Measurements from ENCODE around the gene CCDC158.

The CCDC158 gene

GRCh38 chr4:76384052-76384451, 36.9 kb downstream of the CCDC158 start:
- TF ChIP-seq, protein P1, sequence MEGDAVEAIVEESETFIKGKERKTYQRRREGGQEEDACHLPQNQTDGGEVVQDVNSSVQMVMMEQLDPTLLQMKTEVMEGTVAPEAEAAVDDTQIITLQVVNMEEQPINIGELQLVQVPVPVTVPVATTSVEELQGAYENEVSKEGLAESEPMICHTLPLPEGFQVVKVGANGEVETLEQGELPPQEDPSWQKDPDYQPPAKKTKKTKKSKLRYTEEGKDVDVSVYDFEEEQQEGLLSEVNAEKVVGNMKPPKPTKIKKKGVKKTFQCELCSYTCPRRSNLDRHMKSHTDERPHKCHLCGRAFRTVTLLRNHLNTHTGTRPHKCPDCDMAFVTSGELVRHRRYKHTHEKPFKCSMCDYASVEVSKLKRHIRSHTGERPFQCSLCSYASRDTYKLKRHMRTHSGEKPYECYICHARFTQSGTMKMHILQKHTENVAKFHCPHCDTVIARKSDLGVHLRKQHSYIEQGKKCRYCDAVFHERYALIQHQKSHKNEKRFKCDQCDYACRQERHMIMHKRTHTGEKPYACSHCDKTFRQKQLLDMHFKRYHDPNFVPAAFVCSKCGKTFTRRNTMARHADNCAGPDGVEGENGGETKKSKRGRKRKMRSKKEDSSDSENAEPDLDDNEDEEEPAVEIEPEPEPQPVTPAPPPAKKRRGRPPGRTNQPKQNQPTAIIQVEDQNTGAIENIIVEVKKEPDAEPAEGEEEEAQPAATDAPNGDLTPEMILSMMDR (IDR thresholded peaks at IDR 0.05; ENCODE audit: low read length, missing control alignments): no peak
- no peak overlapping the region for H3K4me3 ChIP-seq (replicated peaks; ENCODE audit: low read depth, low read length)
- DNase-seq (ENCODE audit: low read depth): peak; percentile 39

- H3K4me3 ChIP-seq (replicated peaks; ENCODE audit: low read depth, low read length): no peak overlapping the region
- TF ChIP-seq, protein P1 (IDR thresholded peaks at IDR 0.05; ENCODE audit: low read length, missing control alignments): no peak
- no peak for DNase-seq (ENCODE audit: low read depth)
Measured at GRCh38 chr4:76383001-76383400, 37.9 kb downstream of the CCDC158 start.

DNA sequence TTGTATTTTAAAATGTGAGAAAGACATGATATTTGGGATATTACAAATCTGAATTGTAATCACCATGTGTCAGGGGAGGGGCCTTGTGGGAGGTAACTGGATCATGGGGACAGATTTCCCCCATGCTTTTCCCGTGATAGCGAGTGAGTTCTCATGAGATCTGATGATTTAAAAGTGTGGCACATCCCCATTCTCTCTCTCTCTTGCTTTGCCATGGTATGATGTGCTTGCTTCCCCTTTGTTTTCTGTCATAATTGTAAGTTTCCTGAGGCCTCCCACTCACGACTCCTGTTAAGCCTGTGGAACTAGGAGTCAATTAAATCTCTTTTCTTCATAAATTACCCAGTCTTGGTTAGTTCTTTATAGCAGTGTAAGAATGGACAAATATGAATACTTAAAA, 39.0 kb downstream of the CCDC158 start:
- no peak overlapping the region for H3K4me3 ChIP-seq (replicated peaks; ENCODE audit: low read depth, low read length)
- no peak for DNase-seq (ENCODE audit: low read depth)
- TF ChIP-seq, protein P1 (IDR thresholded peaks at IDR 0.05; ENCODE audit: low read length, missing control alignments): no peak

DNA sequence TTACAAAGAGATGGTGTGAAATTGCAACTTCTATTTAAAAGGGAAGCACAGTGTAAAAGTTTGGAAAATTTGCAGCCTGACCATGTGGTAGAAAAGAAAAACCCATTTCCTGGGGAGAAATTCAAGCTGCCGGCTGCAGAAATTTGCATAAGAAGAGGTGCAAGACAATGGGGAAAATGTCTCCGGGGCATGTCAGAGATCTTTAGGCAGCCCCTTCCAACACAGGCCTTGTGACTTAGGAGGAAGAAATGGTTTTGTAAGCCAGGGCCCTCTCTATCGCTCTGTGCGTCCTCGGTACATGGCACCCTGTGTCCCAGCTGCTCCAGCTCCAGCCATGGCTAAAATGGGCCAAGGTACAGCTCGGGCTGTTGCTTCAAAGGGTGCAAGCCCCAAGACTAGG, 40.4 kb downstream of the CCDC158 start:
- DNase-seq (ENCODE audit: low read depth): no peak
- H3K4me3 ChIP-seq (replicated peaks; ENCODE audit: low read depth, low read length): no peak overlapping the region
- TF ChIP-seq, protein P1 (IDR thresholded peaks at IDR 0.05; ENCODE audit: low read length, missing control alignments): no peak

GRCh38 chr4:76377911-76378310, 43.0 kb downstream of the CCDC158 start:
- no peak overlapping the region for H3K4me3 ChIP-seq (replicated peaks; ENCODE audit: low read depth, low read length)
- peak; percentile 57 for DNase-seq (ENCODE audit: low read depth)
- TF ChIP-seq, protein P1 (IDR thresholded peaks at IDR 0.05; ENCODE audit: low read length, missing control alignments): peak; percentile 64

DNA sequence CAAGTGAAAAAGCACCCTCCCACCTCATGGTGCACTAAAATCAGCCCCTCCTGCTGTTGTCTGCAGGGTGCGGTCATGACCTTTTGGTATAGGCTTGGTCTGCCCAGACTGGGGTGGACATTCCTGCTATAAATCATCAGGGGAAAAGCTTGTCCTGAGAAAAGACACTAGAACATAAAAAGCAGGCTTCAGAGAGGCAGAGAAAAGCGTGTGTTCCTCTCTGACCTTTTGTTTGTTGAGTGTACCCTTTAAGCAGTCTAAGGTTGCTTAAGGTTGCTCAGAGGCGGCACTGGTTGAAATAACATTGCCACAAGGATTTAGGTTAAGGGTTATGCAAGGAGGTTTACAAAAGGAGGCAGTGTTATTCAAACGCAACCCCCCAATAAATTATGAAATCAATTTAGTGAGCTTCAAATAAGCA, 43.5 kb downstream of the CCDC158 start:
- TF ChIP-seq, protein P1 (IDR thresholded peaks at IDR 0.05; ENCODE audit: low read length, missing control alignments): no peak
- DNase-seq (ENCODE audit: low read depth): no peak
- no peak overlapping the region for H3K4me3 ChIP-seq (replicated peaks; ENCODE audit: low read depth, low read length)

GRCh38 chr4:76376534-76376933, 44.4 kb downstream of the CCDC158 start:
- no peak overlapping the region for H3K4me3 ChIP-seq (replicated peaks; ENCODE audit: low read depth, low read length)
- TF ChIP-seq, protein P1 (IDR thresholded peaks at IDR 0.05; ENCODE audit: low read length, missing control alignments): no peak
- no peak for DNase-seq (ENCODE audit: low read depth)

Measured in fibroblast of pulmonary artery (primary cell).